ENCODE data around the gene OLAH.
A peak's percentile ranks its signal among the peaks of the same experiment; 100 is the strongest.

Gene OLAH

DNA sequence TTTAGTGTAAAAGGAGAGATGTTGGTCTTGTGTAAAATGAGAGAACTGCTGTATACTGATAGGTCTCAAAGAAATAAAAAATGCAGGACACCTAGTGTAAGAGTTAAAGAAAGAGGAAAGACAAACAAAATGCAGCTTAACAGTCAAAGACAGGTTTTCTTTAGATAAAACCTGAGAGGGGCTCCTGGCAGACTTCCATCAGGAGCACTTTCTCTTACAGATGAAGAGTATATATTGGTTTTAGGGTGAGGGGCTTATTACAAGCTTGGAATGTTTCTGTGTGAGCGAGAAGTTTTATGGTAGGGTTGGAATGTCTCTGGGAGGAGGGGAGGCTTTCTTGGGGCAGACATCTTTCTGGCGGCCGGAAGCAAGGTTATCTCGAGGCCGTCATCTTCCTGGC is 28.6 kb downstream of the OLAH start:
- DNase-seq = no peak

DNA sequence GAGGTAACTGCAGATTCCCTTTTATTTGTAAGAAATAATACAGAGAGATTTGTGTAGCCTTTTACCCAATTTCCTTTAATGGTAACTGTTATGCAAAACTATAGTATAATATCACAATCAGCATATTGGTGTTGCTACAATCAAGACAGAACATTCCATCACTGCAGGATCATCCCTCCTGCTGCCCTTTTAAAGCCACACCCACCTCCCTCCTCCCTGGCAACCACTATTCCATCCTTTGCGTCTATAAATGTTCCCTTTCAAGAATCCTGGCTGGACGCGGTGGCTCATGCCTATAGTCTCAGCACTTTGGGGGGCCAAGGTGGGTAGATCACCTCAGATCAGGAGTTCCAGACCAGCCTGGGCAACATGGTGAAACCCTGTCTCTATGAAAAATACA is 31.7 kb downstream of the OLAH start:
- no peak for DNase-seq

DNA sequence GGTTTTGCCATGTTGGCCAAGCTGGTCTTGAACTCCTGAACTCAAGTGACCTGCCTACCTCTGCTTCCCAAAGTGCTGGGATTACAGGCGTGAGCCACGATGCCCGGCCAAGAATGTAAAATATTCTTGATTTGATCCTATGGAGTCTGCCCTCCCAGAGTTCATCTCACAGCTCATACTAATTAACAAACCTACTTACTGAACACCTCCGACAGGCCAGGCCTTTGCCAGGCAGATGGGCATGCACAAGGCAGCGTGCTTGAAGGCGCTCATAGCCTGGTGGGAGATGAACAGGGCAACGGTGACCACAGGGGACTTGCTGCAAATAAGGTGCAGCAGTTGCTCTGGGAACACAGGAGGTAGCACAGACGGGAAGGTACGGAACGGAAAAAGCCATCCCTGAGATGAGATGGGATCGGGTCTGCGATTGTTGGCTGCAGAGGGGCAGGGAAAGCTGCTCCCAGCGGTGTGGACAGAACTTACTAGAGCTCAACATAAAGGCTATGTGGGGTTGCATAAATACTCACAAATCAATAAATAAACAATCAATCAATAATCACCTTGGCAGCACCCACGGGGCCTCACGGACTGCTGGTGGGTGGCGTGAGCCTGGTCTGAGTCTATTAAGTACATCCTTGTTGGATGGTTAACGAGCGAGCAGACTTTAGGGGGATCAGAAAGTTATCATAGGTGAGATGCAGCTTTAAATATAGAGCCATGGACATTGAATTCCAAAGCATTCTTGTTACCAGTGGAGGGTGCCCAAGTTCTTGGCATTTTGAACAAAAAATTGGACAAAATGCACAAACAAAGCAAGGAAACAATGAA is 40.1 kb downstream of the OLAH start:
- no peak for DNase-seq

DNA sequence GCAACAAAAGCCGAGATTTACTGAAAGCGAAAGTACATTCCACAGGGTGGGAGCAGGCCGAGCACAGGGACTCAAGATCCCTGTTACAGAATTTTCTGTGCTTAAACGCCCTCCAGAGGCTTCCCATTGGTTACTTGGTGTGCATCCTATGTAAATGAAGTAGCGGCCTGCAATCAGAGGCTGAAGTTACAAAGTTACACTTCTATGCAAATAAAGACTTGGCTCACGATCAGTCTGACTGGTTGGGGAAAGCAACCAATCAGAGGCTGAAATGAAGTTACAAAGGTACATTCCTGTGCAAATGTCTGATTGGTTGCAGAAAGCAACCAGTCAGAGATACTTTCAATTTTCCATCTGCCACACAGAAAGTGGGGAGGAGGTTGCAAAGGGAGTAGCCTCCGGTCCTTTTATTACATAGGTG is 40.8 kb downstream of the OLAH start:
- DNase-seq = no peak

DNA sequence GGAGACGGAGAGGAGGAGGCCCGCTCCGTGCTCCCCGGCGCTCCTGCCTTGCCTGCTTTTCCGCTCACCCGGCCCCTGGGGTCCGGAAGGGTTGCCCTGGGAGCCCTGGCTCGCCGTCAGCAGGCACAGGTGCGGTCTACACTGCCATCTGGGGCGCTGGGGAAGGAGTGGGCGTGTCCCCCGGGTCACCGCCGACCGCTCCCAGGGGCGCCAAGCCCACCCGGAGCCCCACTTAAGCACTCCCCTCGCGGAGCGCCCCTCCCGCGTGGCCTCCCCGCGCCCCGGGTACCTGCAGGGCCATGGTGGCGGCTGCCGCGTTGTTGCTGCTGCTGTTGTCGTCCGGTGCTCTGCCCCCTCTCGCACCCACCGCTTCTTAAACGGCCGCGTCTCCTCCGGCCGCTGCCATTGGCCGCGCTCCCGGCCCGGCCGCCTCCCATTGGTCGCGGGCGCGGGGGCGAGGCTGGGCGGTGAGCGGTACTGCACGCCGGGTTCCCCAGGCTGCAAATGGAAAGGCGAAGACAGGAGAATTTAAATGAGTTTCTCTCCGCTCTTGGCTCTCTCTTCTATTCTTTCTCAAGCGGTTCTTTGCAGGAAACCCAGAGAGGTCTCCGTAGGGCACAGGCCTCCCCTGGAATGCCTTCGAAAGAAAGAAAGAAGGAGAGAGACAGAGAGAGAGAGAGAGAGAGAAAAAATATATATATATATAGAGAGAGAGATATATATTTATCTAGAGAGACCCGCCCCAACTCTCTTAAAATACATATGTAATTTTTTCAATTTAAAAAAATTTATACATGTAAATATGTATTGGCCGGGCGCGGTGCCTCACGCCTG is 44.9 kb downstream of the OLAH start, which contains the start of gene ACBD7:
TSS of gene ACBD7 (minus strand) at position 349 of the 834 bp plus-strand sequence. CDS start at position 301, 48 bp downstream.
- DNase-seq = peak; percentile 93

DNA sequence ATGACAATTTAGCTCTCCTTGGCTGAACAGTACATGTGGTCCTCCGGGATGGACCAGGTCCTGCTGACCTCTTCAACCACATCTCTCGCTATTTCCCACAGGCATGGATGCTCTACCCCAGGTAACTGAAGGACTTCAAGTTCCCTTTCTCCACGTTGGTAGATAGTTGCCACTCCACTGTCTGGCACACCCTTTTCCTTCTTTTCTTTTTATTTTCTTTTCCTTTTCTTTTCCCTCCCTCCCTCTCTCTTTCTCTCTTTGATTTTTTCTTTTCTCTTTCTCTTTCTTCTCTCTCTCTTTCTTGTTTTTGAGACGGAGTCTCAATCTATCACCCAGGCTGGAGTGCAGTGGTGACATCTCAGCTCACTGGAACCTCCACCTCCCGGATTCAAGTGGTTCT is 47.7 kb downstream of the OLAH start:
- no peak for DNase-seq

DNA sequence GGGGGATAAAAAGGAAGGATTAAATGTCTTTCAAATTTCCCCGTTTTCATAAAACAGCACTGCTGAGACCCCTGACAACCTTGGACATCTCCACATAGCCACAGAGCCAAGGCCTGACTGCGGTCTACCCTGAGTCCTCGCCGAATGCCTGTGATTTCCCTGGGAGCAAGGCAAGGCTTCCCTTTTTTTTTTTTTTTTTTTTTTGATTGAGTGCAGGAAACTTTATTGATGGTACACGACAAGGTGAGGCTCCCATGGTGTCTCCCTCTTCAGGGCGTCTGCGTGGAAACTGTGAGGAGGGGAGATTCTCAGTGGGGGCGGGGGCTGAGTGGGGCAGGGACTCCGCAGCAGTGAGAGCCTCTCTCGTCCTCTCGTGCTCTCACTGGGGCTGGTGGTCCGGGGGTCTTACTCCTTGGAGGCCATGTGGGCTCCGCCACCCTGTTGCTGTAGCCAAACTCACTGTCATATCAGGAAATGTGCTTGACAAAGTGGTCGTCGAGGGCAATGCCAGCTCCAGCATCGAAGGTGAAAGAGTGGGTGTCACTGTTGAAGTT is 49.2 kb downstream of the OLAH start:
- no peak for DNase-seq

DNA sequence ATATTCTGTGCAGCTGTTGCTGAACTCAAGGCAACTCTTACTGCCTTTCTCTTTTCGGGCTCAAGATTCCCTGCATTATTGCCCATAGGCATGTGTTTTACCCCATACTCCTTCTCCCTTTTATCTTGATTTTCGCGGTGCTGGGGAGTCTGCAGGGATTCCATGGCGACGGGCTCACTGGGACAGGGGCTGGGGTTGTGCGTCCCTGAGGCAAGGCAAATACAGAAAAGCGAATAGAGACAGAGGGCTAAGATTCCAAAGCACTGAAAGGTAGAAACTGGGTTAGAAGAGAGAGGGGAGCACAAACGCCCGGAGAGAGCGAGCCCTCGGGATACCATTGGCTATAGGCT is 52.9 kb downstream of the OLAH start:
- DNase-seq = no peak

DNA sequence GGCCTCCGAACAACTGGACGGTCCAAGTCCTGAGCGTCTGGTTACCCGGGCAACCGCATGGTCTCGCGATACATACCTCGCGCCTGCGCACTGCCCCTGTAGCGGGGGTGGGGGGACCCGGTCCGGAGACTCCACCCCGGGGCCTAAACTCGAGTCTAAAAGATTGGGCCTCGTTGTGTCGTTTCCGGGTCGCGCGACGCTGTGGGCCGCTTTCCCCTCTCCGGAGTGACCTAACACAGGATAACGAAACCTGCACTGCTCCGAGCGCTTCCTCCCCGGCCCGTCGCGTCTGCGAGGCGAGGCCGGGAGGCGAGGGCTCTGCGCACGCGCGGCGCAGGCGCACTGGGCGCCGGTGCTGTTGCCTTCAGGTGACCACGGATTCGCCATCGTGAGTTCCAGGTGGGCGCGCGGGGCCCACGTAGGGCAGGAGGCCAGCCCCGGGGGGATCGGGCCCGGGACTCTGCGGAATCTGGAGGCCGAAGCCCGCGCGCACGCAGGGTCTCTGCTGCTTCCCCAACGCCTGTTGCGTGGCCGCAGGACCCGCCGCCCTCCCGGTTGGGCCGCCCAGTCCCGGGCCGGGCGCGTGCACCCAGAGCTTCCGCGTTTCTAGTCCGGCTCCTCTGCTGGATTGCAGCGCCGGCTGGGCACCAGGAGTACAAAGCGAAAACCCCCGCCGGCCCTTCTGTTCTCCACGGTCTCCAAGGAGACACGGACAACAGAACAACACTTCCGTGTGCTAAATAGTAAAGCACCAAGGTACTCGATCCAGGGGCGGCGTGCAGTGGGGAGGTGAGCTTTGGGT is 53.5 kb downstream of the OLAH start, which contains the start of gene RPP38:
TSS of gene RPP38 (plus strand) at position 345 of the 802 bp plus-strand sequence. CDS start 5,960 bp downstream, outside the sequence.
- DNase-seq = peak; percentile 98

DNA sequence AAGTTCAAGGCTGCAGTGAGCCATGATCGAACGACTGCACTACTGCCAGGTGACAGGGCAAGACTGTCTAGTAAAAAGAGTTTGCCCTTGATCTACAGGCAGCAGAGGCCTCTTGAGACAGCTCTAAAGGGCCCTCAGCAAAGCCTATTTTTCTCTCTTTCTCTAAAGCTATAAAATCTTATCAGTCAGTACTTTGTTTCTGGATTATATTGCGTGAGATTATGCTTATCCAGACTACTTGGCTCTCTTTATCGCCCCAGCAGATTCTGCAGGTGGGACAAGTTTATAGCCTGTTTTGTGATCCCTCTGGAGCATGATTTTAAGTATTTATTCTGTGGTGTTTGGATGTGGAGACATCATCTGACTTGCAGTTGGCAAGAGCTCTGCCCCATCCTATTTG is 56.1 kb downstream of the OLAH start:
- no peak for DNase-seq

DNA sequence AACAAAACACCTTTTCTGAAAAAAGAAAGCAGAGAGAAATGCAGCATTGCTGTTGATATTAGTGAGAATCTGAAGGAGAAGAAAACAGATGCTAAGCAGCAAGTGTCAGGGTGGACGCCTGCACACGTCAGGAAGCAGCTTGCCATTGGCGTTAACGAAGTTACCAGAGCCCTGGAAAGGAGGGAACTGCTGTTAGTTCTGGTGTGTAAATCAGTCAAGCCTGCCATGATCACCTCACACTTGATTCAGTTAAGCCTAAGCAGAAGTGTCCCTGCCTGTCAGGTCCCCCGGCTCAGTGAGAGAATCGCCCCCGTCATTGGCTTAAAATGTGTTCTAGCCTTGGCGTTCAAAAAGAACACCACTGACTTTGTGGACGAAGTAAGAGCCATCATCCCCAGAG is 59.8 kb downstream of the OLAH start:
- no peak for DNase-seq

DNA sequence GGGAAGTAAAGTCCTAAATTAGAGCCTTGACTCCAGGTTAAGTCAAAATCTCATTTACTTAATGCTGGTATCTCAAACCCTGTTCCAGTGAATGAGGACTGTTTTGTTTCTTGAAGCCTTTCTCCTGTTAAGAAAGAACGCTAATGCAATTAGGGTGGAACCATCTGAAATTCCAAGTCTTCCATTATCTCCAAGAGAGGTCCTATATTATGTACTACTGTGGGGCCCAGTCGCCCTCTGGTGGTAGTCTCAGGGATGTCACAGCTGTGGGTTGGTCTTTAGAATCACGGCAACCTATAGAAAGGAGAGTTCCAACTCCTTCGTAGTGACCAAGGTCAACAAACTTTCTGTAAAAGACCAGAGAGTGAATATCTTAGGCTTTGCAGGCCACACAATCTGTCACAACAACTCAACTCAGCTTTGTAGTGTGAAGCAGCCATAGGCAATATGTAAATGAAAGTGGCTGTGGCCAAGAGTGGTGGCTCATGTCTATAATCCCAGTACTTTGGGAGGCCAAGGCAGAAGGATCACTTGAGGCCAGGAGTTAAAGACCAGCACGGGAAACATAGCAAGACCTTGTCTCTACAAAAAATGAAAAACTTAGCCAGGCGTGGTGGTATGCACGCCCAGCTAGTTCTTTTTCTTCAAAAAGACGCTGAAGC is 62.7 kb downstream of the OLAH start:
- DNase-seq = peak; percentile 84

DNA sequence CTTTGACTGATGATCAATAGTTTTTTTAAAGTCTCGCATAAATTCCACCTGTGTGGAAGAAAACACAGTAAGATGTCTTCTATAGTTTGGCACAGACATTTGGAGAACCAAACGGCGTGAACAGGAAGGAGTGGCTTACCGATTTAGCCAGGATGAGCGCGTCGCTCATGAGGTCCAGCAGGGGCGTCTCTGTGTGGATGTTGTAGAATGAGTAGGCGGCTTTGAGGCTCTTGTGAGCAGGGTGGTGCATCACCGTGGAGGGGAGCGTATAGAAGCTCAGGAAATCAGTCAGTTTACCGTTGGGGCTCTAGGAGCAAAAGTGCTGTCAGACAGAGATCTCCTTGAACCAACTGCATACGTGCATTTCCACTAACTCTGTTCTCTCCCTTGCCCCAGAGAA is 68.9 kb downstream of the OLAH start:
- peak; percentile 37 for DNase-seq

DNA sequence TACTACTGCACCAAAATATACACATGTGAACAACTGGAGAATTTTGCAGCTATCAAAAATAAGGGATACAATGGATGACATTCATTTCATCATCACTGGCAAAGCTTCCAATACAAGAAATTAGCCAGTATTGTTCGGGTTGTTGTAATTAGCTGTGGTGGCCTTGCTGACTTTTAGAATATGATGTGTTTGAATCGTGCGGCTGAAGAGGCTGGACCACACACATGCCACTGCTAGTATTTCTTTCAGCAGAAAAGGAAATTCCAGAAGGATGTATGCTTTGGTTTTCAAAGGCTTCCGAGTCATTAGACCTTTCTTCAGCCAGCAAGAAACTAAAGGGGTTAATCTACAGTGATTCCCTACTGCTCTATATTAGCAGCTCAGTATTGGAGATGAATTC is 70.0 kb downstream of the OLAH start:
- no peak for DNase-seq

DNA sequence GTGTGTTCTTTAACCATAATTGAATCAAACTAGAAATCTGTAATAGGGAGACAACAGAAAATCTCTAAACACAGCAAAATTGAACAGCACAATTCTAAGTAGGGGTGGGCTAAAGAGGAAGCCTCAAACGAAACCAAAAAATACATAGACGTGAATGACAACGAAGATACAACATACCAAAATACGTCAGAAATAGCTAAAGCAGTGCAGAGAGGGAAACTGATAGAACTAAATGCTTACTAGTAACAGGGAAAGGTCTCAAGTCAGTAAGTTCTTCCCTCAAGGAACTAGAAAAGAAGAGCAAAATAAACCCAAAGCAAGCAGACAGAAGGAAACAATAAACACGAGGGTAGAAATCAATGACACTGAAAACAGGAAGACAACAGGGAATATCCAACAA is 72.5 kb downstream of the OLAH start:
- DNase-seq = no peak

DNA sequence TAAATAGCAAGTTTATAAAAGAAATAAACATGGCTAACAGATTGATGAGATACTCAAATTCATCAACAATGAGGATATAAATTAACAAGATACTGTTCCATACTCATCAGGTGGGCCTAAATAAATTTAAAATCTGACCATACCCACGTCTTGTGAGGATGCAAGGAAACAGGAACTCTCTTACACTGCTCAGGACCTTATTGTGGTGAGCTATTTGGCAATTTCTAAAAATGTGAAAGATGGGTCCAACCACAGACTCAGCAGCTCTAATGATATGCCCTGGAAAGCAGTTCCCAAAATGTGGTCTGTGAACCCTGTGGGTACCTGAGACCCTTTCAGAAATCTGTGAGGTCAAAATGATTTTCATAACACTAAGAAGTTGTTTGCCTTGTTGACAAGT is 74.9 kb downstream of the OLAH start:
- DNase-seq = peak; percentile 58

DNA sequence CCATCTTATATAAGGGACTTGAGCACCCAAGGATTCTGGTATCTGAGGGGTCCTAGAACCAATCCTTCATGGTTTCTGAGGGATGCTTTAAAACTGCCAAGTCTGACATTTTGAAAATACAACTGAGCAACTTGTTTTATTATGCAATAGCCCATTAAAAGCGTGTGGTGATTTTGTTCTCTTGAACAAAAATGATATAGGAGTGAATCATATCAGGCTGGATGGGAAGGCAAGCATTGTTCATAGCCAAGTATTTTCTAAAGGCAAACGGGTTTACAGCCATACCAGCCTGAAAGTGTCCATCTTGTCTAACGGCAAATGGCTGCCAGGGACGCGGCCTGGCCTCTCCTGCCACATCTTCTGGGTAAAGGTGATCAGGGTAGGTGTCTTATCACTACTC is 76.8 kb downstream of the OLAH start:
- no peak for DNase-seq

DNA sequence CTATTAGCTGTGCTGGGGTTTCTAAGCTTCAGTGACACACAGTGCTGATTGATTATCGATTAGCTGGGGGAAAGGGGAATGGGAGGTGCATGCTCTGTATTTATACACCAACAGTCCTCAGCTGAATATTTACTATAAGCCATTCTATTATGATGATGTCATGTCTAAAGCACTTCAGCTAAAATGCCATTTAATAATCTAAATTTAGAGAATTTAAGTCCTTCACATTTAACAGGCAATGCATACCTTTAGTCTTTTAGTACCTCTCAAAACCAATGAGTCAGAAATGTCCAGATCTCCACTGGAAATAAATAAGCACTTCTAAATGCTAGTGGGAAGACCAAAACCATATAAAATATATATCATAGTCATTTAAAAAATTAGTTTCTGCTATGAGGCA is 78.0 kb downstream of the OLAH start:
- DNase-seq = no peak

DNA sequence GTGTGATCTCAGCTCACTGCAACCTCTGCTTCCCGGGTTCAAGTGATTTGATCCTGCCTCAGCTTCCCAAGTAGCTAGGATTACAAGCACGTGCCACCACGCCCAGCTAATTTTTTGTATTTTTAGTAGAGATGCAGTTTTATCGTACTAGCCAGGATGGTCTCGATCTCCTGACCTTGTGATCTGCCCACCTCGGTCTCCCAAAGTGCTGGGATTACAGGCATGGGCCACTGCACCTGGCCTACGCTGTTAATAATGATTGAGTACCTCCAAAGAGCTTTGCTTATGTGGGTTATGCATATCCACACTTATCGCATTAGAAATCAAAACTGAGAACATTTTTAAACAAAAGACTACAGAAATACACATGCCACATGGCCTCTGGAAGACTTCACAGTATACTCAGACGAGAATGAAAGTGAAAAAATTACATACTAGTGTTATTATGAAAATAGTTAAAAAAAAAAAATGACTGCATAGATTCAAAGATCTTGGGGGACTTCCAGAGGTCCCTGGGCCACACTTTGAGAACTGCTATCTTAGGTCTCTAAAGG is 78.8 kb downstream of the OLAH start:
- no peak for DNase-seq
